ENCODE data around the gene PTMA.

Gene PTMA

DNA sequence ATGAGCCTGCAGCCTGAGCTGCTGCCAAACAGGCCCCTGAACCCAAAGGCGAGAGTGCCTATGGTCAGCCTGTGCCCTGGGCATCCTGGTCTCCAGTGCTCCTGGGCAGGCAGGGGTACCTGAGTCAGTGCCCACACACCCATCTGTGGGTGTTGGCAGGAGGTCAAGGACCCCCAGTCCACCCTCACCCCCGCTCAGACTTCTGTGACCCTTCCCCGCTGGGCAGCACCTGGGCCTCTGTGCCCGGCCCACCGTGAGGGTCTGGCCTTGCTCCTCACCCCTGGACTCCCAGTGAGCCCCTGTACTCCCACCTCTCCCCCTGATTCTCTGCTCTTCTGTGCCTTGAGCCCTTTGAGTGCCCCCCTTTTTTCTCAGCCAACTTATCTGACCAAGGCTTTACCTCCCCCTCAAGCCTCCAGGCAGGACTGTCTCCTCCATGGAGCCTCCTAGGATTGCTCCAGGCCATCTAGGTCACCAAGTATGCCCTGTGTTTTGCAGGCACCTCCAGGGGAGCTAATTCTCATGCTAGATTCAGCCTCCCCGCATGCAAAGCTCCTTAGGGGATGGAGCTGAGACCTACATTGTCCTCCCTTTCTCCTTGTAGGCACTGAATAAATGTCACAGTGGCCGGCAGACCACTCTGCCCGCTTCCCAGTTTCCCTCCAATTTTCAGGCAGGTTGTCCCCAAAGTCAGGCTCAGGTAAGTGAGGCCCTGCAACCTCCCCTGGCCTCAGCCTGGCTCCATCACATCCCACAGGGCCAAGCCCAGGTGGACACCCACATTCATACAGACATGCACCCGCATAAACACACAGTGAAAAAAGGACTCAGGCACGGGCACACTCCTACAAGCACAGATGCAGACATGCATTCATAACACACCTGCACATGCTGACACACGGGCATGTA, 21.9 kb upstream of the PTMA start:
- ChIA-PET CTCF (interaction anchor here (0.7 to 3.6 kb wide), 3 partner anchors 14 to 31 kb away, joined by 4 to 29 read pairs (median 4); no protein-coding TSS in a partner anchor), POLR2A (ENCODE audit: low non-redundant PET) (no interaction called here)
- TF ChIP-seq, protein P1, sequence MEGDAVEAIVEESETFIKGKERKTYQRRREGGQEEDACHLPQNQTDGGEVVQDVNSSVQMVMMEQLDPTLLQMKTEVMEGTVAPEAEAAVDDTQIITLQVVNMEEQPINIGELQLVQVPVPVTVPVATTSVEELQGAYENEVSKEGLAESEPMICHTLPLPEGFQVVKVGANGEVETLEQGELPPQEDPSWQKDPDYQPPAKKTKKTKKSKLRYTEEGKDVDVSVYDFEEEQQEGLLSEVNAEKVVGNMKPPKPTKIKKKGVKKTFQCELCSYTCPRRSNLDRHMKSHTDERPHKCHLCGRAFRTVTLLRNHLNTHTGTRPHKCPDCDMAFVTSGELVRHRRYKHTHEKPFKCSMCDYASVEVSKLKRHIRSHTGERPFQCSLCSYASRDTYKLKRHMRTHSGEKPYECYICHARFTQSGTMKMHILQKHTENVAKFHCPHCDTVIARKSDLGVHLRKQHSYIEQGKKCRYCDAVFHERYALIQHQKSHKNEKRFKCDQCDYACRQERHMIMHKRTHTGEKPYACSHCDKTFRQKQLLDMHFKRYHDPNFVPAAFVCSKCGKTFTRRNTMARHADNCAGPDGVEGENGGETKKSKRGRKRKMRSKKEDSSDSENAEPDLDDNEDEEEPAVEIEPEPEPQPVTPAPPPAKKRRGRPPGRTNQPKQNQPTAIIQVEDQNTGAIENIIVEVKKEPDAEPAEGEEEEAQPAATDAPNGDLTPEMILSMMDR (conservative IDR thresholded peaks at IDR 0.05; ENCODE audit: low read depth), result no peak
- no peak for DNase-seq (ENCODE audit: low spot score)
- peak overlapping the region; percentile 45 for H3K27ac ChIP-seq

DNA sequence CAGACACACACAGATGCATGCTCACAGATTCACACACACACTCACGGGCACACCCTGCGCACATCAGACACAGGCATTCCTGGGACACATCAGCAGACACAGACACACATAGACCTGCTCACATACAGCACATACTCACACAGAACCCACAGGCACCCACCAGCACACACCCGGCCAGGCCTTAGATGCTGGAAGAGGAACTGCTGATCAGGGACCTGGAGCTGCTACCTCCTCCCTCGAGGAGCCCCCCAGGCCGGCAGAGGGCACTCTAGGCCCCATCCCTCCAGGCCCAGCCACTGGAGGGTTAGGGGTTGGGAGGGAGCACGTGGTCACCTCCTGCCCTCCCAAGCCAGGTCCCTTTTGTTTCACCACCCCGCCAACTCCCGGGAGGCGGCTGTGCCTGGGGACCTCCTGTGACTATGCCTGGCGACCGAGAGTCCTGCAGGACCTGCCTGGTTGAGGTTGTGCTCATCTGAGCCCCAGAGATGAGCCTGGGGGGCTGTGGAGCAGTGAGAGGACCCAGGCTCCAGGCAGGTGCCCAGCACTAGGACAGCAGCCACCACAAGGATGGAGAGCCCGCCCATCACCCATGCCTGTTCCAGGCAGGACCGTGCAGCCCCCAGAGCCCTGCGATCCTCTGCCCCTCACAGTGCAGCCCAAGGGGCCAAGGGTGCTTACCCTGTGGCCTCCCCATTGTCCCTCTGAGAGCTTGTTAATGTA, 21.0 kb upstream of the PTMA start:
- H3K27ac ChIP-seq, result peak overlapping the region; percentile 45
- TF ChIP-seq, protein P1 (conservative IDR thresholded peaks at IDR 0.05; ENCODE audit: low read depth), result peak; percentile 64
- ChIA-PET POLR2A (ENCODE audit: low non-redundant PET) (no interaction called here), CTCF (interaction anchor here (0.6 to 3.6 kb wide), 5 partner anchors 13 to 1258 kb away, joined by 3 to 29 read pairs (median 4); no protein-coding TSS in a partner anchor)
- peak; percentile 38 for DNase-seq (ENCODE audit: low spot score)

DNA sequence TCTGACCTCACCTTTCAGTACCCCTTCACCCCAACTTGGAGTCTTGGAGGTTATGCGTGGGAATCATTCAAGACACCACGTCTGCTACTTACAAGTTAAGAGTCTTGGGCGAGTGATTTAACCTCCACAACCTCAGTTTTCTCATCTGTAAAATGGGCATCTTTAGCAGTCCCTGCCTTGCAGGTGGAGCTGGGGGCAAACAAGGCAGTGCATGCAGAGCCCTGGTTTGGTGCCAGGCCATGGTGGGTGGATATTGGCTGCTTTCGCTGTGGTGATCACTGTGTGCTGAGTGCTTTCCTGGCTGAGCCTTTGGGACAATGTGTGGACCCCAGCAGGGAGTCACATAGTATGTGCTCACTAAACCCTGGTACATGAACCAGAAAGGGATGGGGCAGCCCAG, 20.4 kb upstream of the PTMA start:
- no peak overlapping the region; the same call in 1 of the 2 replicates for H3K27ac ChIP-seq
- ChIA-PET POLR2A (ENCODE audit: low non-redundant PET) (no interaction called here), CTCF (interaction anchor here (0.6 to 3.6 kb wide), 2 partner anchors 26 to 28 kb away, joined by 3 to 29 read pairs; no protein-coding TSS in a partner anchor)
- no peak for DNase-seq (ENCODE audit: low spot score)
- TF ChIP-seq, protein P1 (conservative IDR thresholded peaks at IDR 0.05; ENCODE audit: low read depth), result no peak

DNA sequence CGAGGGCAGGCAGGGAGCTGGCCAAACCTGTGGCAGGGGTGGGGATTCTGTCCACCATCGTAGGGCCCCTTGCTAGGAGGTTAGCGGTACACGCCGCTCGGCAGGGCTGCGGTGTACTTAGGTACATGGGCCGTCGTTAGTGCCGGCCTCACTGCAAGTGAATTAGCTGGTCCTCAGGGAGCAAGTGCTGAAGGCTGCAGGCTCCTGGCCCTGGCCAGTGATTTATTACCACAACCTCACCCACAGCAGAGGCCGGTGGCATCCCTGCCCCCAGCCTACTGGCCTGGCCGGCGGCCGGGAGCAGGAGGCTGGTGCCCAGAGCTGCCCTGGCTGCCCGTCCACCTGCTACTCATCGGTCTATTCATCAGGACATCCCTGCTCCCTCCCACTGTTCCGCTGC, 19.6 kb upstream of the PTMA start:
- H3K27ac ChIP-seq, result peak overlapping the region; percentile 7; the same call in 1 of the 2 replicates
- POLR2A ChIA-PET (ENCODE audit: low non-redundant PET), result no interaction called here
- TF ChIP-seq, protein P1 (conservative IDR thresholded peaks at IDR 0.05; ENCODE audit: low read depth), result no peak
- DNase-seq (ENCODE audit: low spot score), result no peak
- CTCF ChIA-PET, result interaction anchor here (1.1 to 3.6 kb wide), 3 partner anchors 11 to 26 kb away, joined by 4 to 29 read pairs (median 4); no protein-coding TSS in a partner anchor

DNA sequence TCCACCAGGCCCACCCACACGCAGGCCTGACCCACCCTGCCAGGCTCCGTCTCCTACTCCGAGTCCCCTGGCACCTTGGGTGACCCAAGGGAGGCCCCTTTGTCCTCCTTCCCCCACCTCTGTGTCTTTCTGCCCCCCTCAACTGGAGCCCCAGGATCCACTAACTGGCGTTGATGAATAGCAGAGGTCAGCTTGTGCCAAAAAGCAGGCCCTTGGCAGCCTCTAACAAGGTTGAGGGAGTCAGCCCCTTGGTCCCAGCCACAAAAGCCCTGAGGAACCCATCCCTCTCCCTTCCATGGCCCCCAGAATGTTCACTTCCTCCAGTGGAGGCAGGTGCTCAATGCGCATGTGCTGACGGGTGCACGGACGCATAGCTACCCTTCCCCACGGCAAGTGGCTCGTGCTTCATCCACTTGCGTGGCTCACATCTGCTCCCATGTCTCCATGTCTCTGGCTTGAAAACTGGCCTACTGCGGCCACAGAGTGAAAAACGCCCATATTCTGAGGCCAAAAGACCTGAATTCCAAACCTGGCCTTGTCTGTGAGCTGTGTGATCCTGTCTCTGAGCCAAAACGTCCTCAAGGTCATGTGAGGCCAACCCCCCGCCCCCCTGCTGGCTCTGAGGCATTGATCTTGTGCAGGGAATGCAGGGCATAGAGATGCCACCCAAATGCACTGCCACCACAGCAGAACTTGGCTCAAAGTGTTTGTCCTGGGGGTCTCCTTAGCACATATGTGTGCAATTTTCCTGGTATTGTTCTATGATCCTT, 19.0 kb upstream of the PTMA start:
- ChIA-PET CTCF (interaction anchor here (0.7 to 1.1 kb wide), 3 partner anchors 12 to 25 kb away, joined by 3 to 4 read pairs (median 4); no protein-coding TSS in a partner anchor), POLR2A (ENCODE audit: low non-redundant PET) (no interaction called here)
- no peak for DNase-seq (ENCODE audit: low spot score)
- H3K27ac ChIP-seq, result no peak overlapping the region; the same call in 1 of the 2 replicates
- TF ChIP-seq, protein P1 (conservative IDR thresholded peaks at IDR 0.05; ENCODE audit: low read depth), result no peak

Data from RWPE1 (cell line).